GM18519 (cell line): Measurements from ENCODE around the gene ARL14.
A peak's percentile ranks its signal among the peaks of the same experiment; 100 is the strongest.

Source experiments
- ATAC-seq: cut with Tn5 transposase; IDR thresholded peaks from one replicate; pipeline ENCODE4 v1.9.1; 2021; ENCODE audit warnings: mild to moderate bottlenecking, moderate library complexity; ENCODE audit not compliant: unreplicated experiment, low FRiP score

Gene ARL14

GRCh38 chr3:160719710-160720109 lies 42.8 kb downstream of the ARL14 start:
- no peak for ATAC-seq

- peak; percentile 71 for ATAC-seq
Measured at GRCh38 chr3:160720123-160720746, 43.3 kb downstream of the ARL14 start.

GRCh38 chr3:160722331-160722730 lies 45.4 kb downstream of the ARL14 start:
- ATAC-seq: no peak

GRCh38 chr3:160725338-160725737 lies 48.4 kb downstream of the ARL14 start:
- no peak for ATAC-seq
